ENCODE results near the gene ABCA4. TPM values are rescaled to one million over a fixed set of nuclear protein-coding genes. Genes with fewer than 3 reads are reported as not detected.

The ABCA4 gene
- total RNA-seq, 1 experiment from 2014 or later: 1.5 TPM

DNA sequence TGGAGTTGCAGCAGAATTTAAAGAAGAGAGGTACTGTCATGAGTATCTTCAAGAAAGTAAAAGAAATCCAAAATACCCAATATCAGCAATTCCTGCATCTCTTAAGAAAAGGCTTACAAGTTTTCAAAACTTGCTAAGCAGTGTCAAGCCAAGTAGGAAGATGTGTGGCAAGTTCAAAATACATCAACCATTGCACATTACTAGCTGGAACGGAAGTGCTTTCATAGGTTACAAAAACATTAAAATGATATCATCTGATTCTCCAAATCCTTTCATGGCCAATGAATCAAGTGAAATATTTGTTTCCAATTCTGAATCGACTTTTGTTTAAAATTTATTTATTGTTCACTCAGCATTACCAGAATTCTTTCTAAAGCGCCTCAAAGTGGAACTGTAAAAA, 5.7 kb upstream of the ABCA4 start:
- Histone ChIP-seq H3K27ac (ENCODE audit: low read length) (no peak overlapping the region), H3K9me3 (ENCODE audit: control insufficient read depth, insufficient read depth, low read depth, low read length) (no peaks in the 10 kb centered on the region), H3K27me3 (ENCODE audit: control insufficient read depth, insufficient read depth, low read length) (no peaks in the 10 kb centered on the region), H3K4me1 (ENCODE audit: control insufficient read depth, insufficient read depth, low read length) (no peaks in the 10 kb centered on the region; the same call in 1 of the 2 replicates), H3K36me3 (ENCODE audit: control insufficient read depth, insufficient read depth, low read length) (no peaks in the 10 kb centered on the region), H3K4me3 (ENCODE audit: low read depth in 2 of 2, low read length in 2 of 2) (no peak overlapping the region)
- CTCF ChIA-PET: no interaction called here
- intact Hi-C loops (cut with micrococcal nuclease; ENCODE audit: unreplicated experiment) (no loop called here), in situ Hi-C loops (cut with HindIII; ENCODE audit: low pct_unique_long_range_greater_than_20kb, low sequenced_read_pairs) (no loop called here)
- no TSS peak for BruUV-seq (replicated peaks)
- TF ChIP-seq POLR2AphosphoS5 (IDR thresholded peaks at IDR 0.05; ENCODE audit: low read depth, low read length): no peak
- no peak for TF ChIP-seq TCF7L2 (IDR thresholded peaks at IDR 0.05; ENCODE audit: low read depth, low read length)
- TF ChIP-seq, protein P1, sequence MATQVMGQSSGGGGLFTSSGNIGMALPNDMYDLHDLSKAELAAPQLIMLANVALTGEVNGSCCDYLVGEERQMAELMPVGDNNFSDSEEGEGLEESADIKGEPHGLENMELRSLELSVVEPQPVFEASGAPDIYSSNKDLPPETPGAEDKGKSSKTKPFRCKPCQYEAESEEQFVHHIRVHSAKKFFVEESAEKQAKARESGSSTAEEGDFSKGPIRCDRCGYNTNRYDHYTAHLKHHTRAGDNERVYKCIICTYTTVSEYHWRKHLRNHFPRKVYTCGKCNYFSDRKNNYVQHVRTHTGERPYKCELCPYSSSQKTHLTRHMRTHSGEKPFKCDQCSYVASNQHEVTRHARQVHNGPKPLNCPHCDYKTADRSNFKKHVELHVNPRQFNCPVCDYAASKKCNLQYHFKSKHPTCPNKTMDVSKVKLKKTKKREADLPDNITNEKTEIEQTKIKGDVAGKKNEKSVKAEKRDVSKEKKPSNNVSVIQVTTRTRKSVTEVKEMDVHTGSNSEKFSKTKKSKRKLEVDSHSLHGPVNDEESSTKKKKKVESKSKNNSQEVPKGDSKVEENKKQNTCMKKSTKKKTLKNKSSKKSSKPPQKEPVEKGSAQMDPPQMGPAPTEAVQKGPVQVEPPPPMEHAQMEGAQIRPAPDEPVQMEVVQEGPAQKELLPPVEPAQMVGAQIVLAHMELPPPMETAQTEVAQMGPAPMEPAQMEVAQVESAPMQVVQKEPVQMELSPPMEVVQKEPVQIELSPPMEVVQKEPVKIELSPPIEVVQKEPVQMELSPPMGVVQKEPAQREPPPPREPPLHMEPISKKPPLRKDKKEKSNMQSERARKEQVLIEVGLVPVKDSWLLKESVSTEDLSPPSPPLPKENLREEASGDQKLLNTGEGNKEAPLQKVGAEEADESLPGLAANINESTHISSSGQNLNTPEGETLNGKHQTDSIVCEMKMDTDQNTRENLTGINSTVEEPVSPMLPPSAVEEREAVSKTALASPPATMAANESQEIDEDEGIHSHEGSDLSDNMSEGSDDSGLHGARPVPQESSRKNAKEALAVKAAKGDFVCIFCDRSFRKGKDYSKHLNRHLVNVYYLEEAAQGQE (IDR thresholded peaks at IDR 0.05; ENCODE audit: insufficient read depth in 1 of 2, low read depth in 2 of 2, low read length in 1 of 2): no peak
- TF ChIP-seq SIN3A (IDR thresholded peaks at IDR 0.05; ENCODE audit: borderline replicate concordance, insufficient read depth, low read depth, low read length): no peak
- TF ChIP-seq, protein P2, sequence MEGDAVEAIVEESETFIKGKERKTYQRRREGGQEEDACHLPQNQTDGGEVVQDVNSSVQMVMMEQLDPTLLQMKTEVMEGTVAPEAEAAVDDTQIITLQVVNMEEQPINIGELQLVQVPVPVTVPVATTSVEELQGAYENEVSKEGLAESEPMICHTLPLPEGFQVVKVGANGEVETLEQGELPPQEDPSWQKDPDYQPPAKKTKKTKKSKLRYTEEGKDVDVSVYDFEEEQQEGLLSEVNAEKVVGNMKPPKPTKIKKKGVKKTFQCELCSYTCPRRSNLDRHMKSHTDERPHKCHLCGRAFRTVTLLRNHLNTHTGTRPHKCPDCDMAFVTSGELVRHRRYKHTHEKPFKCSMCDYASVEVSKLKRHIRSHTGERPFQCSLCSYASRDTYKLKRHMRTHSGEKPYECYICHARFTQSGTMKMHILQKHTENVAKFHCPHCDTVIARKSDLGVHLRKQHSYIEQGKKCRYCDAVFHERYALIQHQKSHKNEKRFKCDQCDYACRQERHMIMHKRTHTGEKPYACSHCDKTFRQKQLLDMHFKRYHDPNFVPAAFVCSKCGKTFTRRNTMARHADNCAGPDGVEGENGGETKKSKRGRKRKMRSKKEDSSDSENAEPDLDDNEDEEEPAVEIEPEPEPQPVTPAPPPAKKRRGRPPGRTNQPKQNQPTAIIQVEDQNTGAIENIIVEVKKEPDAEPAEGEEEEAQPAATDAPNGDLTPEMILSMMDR (IDR thresholded peaks at IDR 0.05): no peak
- ATAC-seq (no peak), DNase-seq (ENCODE audit: low read depth, low spot score) (no peak)
- POLR2A ChIA-PET: no interaction called here

DNA sequence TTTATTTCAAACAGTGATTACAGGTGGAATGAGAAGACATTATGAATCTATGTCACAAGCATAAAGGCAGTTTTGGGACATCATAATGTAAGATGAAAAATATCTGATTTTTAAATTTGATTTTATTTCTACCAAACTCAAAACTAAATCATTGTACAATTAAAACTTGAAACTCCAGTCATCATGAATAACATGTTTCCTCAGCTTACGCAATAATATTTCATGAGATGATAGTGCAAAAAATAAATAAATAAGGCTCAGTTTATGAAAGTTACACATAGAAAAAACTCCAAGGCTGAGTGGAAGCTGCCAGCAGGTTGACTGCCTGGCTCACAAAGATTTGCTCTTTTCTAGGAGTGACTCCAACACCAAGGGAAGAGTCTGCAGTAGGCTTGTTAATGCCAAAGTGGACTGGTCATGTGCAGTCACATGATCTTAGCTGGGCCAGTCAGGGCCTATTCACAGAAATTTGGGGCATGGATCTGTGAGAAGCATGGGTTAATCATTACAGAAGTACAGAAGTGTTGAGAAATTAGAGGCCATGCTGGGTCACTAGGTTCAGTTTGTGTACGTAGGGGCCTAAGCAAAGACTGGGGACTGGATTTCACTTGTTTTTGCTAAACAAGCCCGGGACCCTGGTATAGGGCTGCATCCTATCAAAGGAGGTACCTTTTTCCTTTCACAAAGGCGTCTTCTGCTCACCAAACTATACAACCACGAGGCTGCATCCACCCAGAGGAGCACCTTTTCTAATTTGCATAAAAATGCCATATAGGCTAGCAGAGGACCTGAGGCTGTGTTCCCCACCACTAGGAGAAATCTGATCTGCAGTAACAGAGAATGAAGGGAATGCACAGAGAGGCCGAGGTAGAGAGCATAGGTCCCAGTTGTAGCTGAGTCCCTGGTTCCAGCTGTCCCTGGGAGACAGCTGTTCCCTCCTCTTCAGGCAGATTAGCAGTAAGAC, 4.9 kb upstream of the ABCA4 start:
- no TSS peak for BruUV-seq (replicated peaks)
- H3K4me3 ChIP-seq (ENCODE audit: low read depth in 2 of 2, low read length in 2 of 2): no peak overlapping the region
- POLR2A ChIA-PET: no interaction called here
- H3K36me3 ChIP-seq (ENCODE audit: control insufficient read depth, insufficient read depth, low read length): no peaks in the 10 kb centered on the region
- TF ChIP-seq SIN3A (IDR thresholded peaks at IDR 0.05; ENCODE audit: borderline replicate concordance, insufficient read depth, low read depth, low read length): no peak
- TF ChIP-seq TCF7L2 (IDR thresholded peaks at IDR 0.05; ENCODE audit: low read depth, low read length): no peak
- TF ChIP-seq, protein P1 (IDR thresholded peaks at IDR 0.05; ENCODE audit: insufficient read depth in 1 of 2, low read depth in 2 of 2, low read length in 1 of 2): no peak
- TF ChIP-seq POLR2AphosphoS5 (IDR thresholded peaks at IDR 0.05; ENCODE audit: low read depth, low read length): no peak
- TF ChIP-seq, protein P2 (IDR thresholded peaks at IDR 0.05): no peak
- H3K27me3 ChIP-seq (ENCODE audit: control insufficient read depth, insufficient read depth, low read length): no peaks in the 10 kb centered on the region
- CTCF ChIA-PET: no interaction called here
- in situ Hi-C loops (cut with HindIII; ENCODE audit: low pct_unique_long_range_greater_than_20kb, low sequenced_read_pairs) (no loop called here), intact Hi-C loops (cut with micrococcal nuclease; ENCODE audit: unreplicated experiment) (no loop called here)
- ATAC-seq (no peak), DNase-seq (ENCODE audit: low read depth, low spot score) (no peak)
- no peaks in the 10 kb centered on the region for H3K9me3 ChIP-seq (ENCODE audit: control insufficient read depth, insufficient read depth, low read depth, low read length)
- no peak overlapping the region for H3K27ac ChIP-seq (ENCODE audit: low read length)
- no peaks in the 10 kb centered on the region; the same call in 1 of the 2 replicates for H3K4me1 ChIP-seq (ENCODE audit: control insufficient read depth, insufficient read depth, low read length)

Measured in Panc1 (cell line).